NCI-H1436 (cell line): ENCODE results near the gene GRHL3.

Experiments used
- DNase-seq: peaks from one replicate; lab custom pipeline; 2025; lab: John Stamatoyannopoulos, UW

Gene GRHL3

DNA sequence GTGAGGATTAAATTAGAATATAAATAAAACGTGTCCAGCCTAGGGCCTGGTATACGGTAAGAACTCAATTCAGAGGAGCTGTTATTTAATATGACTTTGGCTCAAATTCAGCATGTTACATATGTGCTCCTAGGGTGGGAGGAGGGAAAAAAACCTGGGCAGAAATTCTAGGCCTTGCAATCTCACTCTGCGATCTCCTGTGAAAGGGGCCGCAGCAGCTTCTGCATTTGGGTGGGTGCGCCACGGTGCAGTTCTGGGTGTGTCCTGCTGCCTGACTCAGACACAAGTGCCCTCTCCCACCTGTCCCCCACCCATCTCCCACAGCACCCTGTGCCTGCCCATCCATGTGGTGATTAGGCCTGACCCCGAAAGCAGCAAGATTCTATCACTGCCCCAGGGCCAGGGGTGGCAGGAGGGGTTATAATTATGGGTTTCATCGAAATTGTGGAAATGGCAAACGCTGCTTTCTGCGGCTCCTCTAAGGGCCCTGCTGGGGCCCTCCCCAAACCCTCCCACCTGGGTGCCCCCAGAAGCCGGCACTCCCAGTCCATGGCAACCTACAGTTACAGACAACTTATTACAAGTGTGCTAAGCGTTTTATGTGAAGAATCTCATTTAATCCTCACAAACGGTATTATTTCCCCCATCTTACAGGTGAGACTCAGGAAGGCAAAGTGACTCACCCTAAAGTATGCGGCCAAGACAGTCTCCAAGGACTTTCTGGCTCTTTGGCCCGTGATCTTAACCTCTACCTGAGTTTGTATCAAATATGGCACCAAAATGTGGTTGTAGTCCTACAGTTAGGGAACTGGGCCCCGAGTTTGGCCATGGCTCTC lies 25.5 kb upstream of the GRHL3 start:
- DNase-seq, result no peak

DNA sequence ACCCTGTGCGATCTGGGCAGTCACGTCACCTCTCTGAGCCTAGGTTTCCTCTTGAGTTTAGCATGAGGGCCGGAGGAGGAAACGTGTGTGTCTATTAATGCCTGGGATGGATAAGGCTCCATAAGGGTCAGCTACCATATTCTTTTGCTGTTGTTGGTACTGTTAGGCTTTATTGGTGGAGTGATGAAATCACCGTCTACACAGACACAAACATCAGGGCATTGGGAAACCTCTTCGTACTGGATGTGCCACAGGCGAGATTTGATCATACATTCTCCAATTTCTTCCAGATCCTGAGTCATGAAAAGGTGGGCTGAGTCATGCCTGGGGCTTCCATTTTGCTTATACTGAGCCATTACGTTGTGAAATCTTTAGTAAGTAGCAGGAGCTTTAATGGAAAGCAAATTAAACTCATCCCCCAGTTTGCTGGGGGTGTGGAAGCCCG lies 24.9 kb upstream of the GRHL3 start:
- no peak for DNase-seq

DNA sequence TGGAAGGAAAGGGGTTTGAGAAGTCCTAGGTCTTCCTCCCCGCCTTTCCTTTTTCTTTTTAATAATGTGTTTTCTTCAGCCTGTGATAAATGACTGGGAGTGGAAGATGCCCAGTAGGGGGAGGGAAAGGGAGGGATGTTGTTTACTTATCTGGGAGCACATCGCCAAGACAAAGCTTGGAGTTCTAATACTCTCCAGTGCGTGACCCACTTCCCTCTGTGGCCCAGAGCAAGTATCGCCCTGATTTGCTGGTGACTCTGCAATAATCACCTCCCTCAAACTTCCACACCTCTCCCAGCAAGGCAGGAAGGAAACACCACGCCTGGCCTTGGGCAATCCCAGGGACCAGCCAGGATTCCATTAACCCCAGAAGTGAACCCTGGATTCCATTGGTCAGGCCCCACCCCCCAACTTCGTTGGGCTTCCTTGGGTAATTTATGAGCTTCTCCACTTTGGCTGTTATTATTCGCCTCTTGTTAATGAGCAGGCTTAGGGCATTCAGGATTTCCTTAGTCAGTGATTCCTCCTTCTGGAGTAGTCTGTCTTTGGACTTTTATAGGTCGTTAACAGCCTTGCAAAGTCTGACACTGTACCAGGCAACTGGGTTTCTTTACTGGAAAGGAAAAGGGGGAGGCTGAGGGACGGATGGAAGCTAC lies 24.3 kb upstream of the GRHL3 start:
- no peak for DNase-seq

DNA sequence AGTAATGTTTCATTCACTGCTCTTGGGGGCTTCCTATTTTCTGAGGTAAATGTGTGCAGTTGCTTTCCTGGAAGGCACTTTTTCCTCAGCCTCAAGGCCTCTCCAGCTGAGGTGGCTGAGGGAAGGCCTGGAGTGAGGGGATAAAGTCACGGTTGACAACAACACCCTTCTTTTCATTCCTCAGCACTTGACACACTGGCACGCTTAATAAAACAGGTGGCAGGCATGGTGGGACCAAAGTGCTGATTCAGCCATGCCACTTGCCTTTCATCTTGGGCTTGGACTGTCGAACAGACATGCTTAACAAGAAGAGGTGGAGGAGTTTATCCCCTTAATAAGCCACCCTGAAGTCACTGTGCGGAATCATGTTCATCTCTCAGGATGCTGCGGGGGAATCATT lies 23.6 kb upstream of the GRHL3 start:
- DNase-seq, result no peak

DNA sequence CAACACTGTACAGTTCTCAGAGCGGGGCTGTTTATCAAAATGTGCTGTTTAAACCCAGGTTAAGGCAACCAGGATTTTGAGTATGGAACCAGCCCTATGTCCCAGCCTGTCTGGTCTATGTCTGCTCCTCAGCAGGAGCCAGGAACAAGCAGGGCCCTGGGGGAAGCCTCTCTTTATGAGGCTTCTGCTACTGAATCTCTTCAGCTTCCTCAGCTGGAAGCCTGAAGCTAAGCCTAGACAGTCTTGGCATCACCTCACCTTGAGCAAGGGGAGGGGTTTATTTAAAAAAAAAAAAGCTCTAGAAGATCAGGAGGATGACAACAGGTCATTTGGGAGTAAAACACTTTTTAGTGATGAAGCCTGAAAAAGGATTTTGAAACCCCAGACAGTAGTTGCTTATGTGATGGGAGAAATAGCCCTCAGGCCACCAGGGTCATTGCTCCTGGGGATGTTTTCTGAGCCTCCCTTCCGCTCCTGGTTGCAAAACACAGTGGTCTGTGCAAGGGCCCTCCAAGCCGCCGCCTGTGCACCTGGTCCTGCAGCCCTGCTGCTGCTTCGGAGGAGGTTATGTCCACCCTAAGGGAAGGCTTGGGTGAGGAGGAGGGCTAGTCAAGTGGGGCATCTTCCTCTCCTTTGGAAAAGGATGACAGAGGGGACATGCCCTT lies 21.8 kb upstream of the GRHL3 start:
- no peak for DNase-seq

DNA sequence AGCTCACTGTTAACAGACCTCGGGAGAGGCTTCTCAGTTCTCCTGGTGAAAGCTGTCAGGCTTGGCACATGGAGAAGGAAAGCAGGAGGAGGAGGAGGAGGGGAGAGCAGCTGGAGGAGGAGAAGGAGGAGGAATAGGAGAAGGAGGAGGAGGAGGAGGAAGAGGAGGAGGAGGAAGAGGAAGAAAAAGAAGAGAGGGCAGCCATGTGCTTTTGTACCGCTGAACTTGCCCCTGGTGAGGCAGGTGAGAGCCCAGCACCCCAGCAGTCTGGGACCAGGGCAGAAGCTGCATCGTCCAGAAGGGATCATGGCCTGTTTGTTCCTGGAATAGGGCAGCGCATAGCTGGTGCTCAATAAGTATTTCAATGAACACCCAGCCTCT lies 21.3 kb upstream of the GRHL3 start:
- no peak for DNase-seq

DNA sequence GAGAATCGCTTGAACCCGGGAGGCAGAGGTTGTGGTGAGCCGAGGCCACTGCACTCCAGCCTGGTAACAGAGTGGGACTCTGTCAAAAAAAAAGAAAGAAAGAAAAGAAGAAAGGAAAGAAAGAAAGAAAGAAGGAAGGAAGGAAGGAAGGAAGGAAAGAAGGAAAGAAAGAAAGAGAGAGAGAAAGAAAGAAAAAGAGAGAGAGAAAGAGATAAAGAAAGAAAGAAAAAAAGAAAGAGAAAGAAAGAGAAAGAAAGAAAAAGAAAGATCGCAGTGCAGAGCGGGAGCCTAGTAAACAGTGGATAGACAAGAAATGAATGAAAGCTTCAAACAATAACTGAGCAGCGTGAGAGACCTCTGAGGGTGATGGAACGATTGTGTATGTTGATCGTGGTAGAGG lies 20.6 kb upstream of the GRHL3 start:
- no peak for DNase-seq

DNA sequence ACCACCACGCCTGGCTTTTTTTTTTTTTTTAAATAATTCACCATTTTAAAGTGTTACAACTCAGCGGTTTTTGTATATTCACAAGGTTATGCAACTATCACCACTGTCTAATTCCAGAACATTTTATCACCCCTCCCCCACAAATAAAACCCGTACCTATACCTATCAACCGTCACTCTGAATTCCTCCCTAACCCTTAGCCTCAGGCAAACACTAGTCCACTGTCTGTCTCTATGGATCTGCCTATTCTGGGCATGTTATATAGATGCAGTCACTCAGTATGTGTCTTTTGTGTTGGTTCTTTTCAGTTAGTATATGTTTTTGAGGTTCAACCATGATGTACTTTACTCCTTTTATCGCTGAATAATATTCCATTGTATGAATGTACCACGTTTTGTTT lies 19.3 kb upstream of the GRHL3 start:
- DNase-seq, result no peak

DNA sequence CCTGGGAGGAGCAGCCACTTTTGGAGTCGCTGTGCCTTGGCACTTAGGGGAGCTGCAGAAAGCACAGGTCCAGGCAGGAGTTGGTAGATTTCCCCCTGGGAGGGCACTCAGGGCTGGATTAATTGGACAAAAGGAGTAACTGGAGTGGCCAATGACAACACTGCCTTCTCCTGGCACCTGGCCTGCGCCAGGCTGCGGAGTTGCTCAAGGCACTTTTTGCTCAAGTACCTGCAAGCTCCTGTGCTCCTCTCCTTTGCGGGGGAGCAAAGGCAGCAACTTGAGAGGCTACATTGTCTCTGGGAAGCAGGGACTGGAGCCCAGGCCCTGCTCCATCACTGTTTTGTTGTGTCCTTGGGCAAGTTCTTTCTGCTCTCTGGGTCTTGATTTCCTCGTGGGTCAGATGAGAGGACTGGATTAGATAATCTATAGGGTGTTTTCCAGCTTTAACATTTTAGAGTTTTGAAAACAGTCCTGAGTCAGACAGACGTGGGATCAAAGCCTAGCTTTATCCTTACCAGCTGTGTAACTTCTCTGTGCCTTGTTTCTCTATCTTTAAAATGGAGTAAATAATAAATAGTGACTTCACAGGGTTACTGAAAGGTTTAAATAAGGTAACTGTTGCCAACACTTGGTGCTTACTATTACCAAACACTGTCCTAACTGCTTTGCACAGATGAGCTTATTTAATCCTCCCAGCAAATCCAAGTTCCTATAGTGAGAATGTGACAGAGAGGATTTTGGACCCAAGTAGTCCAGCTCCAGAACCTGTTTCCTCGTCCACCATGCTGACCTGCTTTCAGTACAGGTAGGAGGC lies 18.0 kb upstream of the GRHL3 start:
- DNase-seq, result no peak

DNA sequence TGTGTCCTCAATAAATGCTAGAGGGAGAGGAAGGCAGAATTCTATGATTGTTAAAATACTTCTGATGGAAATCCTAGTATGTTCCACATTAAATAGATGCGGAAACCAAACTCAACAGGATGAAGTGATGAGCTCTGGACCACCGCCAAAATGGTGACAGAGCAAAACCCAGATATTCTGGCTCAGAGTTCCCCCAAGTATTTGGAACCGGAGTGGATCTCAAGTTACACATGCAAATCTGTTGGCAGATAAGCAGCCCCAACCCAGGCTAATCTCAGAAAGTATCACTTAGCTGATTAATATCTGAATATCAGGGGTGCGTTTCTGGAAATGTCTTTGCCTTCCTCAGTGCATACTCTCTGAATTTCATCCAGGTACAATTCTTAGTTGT lies 17.4 kb upstream of the GRHL3 start:
- DNase-seq, result no peak

DNA sequence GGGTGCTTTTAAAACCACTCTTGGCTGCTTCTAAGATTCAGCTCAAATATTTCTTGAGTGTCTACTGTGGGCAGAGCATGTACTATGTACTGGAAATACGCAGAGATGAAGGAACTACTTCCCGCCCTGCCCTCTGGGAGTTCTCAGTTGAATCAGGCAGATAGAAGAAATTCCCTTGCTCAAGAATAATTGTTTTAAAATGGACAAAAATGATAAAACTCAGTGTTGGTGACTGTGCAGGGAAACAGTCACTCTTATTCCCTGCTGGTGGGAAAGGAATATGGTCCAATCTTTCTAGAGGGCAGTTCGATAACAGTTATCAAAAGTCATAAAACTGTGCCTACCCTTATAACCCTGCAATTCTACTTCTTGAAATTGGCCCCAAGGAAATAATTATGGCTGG lies 16.9 kb upstream of the GRHL3 start:
- no peak for DNase-seq

DNA sequence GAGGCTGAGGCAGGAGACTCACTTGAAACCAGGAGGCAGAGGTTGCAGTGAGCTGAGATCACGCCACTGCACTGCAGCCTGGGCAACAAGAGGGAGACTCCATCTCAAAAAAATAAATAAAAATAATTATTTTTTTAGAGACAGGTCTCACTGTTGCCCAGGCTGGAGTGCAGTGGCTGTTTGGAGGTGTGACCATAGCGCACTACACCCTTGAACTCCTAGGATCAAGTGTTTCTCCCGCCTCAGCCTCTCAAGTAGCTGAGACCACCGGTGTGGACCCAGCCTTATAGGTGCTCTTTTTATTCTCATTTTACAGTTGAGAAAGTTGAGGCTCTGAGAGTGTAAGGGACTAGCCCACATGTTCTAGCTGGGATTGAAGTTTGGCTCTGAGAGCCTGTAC lies 15.6 kb upstream of the GRHL3 start:
- DNase-seq, result no peak

DNA sequence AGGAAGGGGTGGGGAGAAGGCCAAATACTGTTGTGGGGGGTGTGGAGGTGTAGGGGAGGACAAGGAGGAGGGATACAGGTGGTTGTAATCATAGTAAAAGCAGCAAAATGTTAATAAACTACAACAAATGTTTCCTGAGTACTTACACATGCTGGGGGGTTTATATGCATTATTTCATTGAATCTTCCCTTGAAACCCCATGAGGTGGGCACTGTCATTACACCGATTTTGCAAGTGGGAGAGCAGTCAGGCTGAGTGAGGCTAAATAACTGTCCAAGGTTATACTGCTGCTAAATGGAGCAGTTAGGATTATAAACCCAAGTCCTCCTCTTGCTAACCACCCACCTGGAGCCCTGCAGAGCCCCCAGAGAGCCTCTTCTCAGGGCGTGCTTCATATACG lies 14.4 kb upstream of the GRHL3 start:
- DNase-seq, result no peak

DNA sequence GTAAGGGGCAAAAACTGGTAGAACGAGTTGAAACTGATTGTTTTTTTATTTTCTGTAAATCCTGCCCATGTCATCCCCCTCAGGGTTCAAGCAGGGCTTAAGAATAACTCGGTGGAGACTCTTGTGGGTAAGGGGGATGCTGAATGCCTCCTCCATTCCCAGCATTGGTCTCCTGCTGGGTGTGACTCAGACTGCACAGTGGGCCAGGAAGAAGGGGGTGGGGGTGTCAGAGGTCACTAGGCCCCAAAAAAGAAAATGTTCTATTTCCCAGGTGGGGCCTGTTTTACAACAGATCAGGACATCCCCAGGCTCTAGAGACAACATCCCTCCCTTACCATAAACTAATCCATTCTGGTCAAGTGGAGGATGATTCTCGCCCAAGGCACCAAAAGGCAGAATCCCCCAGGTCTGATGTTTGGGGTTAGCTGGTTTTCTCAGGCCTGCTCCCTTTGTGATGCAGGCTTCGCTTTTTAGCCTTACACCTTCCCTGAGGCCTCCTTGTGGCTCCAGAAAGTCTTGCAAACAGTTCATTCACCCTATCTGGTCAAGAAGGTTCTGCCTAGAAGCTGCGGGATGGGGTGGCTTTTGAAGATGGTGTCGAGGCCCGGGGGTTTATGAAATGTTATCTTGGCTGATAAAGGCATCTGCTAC lies 10.7 kb upstream of the GRHL3 start:
- no peak for DNase-seq

DNA sequence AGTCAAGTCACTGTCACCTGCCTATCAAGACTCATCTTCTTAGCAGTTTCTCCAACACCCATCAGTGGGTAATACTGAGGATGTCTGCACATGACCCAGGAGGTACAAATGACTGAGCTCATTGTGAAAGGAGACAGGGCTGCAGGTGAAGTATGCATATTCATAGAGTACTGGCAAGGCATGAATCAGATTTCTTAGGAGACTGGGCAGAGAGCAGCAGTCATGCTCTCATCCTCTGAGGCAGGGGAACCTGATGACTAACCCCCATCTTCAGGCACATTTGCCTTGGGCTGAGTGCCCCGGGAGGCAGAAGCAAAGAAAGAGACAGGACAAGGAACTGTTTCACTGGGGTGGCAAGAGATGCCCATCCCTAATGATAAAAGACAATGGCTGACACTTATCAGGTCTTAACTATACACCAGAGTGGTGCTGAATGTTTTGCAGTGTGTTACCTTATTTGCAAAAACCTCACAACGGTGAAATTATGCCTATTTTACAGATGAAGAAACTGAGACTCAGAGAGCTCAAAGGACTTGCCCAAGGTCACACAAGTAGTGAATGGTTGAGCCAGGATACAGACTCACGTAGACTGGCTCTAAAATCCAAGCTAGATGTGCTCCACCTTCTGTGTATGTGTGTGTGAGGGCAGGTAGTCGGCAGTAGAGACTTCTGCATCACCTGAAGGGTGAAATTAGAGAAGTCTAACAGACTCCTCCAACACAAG lies 9.2 kb upstream of the GRHL3 start:
- no peak for DNase-seq

DNA sequence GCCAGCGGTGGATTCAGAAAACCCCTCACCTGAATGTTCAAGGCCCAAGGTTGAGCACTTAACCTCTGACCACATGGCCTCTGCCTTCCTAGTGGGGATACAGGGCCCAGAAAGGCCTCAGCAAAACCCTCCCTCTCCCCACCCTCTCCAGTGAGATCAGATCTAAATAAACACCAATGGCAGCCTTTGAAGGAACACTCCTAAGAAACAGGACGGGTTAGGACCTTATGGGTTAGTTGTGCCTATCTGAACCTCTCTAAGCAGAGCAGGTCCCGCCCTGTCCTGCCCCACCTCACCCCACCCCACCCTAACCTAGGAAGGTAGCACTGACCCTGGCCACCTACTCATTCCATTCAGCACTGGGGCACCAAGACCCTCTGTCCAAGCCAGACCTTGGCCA lies 7.9 kb upstream of the GRHL3 start:
- no peak for DNase-seq

DNA sequence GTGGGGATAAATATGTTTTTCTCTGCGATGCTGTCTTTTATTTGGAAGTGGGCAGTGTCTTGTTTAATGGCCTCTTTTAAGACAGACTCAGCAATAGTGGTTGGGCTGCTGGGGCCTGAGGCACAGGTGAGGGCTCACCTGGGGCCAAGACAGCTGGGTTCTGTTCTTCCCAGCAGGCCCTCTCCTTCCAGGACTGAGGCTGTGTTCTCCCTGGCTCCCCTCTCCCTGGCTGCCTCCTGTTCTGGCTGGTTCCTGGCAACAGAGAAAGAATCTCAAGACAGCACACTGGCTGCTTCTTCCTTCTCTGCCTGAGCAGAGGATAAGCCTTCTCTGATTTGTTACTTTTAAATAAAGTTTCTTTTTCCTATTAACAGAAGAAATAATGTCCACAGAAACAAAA lies 7.4 kb upstream of the GRHL3 start:
- no peak for DNase-seq

DNA sequence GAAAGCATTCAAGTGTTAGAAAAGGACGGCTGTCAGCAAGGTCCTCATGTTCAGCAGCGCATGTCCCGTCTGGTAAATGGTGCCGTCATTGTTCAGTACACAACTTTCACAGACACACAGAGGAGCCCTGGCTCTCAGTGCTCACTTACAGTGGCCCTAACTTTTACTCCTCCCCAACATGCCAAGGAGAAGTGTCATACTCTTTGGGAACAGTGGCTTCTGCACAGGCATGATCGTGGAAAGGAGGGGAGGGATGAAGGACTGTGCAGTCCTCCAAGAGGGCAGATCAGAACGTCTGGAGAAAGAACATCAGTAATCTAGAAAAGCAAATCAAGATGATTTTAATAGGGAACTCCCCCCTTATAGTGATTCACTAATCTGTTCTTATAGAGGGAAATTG lies 3.8 kb upstream of the GRHL3 start:
- DNase-seq, result no peak

DNA sequence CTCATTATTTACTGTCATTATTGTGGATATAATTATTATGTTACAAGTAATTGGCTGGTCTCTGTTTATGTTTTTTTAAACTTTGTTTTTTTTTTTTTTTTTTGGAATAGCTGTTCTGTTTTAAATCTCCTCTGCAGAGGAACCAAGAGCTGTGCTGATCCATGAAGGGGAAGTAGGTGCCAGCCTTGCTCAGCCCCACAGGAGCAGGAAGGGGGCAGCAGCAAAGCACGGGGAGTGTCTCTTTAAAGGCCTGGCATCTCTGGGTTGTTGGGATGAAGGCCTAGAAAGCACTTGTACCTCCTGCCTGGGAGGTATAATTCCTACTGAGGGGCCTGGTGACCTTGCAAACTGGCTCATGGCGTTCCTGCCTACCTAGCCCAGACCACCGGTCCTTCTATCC lies 2.5 kb upstream of the GRHL3 start:
- DNase-seq, result no peak

DNA sequence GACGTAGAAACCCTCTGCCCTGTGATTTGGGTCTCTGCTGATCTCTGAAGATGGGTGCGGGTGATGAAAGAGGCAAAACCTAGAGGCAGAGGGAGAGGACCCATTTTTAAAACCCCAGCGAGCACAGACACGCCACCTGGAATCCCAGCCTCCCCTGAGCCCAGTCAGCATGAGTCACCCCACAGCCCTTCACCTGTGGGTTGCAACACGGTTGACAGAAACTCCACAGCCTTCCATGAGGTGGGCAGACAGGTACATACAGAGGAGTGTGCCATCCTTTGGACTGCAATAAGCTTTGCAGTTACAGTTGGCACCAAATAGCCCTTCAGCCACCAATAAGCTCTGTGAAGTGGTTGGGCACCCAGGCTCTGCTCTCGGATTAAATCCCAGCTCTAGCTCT lies 2.1 kb upstream of the GRHL3 start:
- DNase-seq, result no peak

DNA sequence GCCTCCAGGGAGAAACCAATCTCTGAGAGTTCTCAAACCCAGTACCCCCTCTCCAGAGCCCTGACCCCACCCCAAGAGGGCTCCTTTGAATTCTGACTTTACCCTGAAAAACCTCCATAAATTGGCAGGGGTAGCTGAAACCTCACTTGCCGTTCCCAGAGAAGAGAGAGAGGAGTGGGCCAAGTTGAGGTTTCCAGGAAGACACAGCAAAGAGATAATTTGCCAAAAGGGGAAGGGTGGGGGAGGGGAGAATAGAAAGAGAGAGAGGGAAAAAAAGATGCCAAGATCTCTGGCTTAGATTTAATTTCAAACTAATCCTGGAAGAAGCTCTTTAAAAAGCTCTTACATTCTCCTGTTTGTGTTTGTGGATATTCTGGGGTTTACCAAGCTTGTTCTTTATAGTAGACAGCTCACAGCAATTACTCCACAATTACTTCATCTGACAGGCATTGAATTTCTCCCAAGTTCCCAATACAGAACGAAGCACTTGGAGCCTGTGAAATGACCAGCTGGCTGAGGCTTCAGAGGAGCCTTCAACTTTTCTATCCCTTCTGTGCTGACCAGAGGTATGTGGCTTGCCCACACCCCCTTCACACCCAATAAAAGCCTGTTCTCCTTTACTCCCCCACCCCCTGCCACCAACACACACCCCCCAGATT lies 1.1 kb upstream of the GRHL3 start:
- DNase-seq, result no peak
